IPS-18a (cell line): ENCODE data around the gene IQCH.

Experiments used
- H3K27ac ChIP-seq: one replicate; pipeline ENCODE4 v1.5.1; 2013; ENCODE audit warnings: low read length
- H3K27me3 ChIP-seq: one replicate; pipeline ENCODE4 v1.6.1; 2013; ENCODE audit warnings: mild to moderate bottlenecking, low read length; ENCODE audit not compliant: control insufficient read depth, insufficient read depth
- H3K36me3 ChIP-seq: one replicate; pipeline ENCODE4 v1.6.1; 2013; ENCODE audit warnings: low read depth, low read length; ENCODE audit not compliant: control insufficient read depth
- H3K4me1 ChIP-seq: one replicate; pipeline ENCODE4 v1.6.1; 2013; ENCODE audit warnings: low read depth, low read length; ENCODE audit not compliant: control insufficient read depth
- H3K4me3 ChIP-seq: one replicate; pipeline ENCODE4 v1.5.1; 2013; ENCODE audit warnings: low read length
- H3K9ac ChIP-seq: one replicate; pipeline ENCODE4 v1.6.1; 2013; ENCODE audit warnings: mild to moderate bottlenecking, low read length, moderate library complexity
- H3K9me3 ChIP-seq: one replicate; pipeline ENCODE4 v1.6.1; 2013; ENCODE audit warnings: low read depth, low read length; ENCODE audit not compliant: control insufficient read depth

IQCH gene

DNA sequence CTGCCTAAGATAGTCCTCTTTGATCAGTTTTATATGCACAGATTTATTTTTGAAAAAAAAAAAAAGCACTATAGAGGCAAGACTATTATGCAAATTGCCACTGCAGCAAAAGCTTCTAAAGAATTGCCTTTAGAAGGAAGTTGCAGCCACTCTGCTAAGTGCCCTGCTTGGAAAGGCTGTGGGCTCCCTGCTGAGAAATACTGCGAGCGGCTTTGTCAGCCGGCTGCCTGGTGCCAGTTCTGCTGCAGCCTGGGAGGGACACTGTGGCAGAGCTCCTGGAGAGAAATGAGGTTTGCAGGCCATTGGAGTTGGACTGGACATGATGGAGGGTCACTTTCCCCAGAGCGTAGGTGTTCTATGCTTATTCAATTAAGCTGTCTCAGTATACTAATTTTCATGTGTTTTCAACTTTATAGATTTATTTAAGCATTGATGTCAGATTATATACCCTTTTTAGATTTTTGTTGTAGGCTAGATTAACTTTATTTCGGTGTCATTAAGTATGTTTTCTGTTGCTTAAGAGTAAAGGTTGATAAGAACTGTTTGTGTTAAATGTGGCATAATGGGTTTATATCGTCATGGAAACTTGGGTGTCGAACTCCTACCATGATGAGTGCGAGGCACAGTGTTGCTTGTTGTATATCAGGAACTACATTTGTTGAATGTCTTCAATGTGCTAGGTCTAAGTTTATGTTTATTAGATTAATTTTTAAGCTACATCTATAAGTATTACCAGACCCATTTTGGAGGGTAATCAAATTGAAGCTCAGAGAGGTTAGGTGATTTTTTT lies 294.5 kb downstream of the IQCH start:
- peak overlapping the region; percentile 15 for H3K4me3 ChIP-seq
- no peaks in the 10 kb centered on the region for H3K36me3 ChIP-seq
- H3K9ac ChIP-seq: peak overlapping the region; percentile 9
- peaks cover 23% of the 10 kb centered on the region for H3K4me1 ChIP-seq
- H3K27ac ChIP-seq: no peak overlapping the region
- no peaks in the 10 kb centered on the region for H3K27me3 ChIP-seq
- H3K9me3 ChIP-seq: no peaks in the 10 kb centered on the region

GRCh38 chr15:67549736-67550135 lies 295.1 kb downstream of the IQCH start:
- Histone ChIP-seq H3K9ac (peak overlapping the region; percentile 9), H3K9me3 (no peaks in the 10 kb centered on the region), H3K27me3 (no peaks in the 10 kb centered on the region), H3K36me3 (no peaks in the 10 kb centered on the region), H3K27ac (no peak overlapping the region), H3K4me3 (peak overlapping the region; percentile 15), H3K4me1 (peaks cover 23% of the 10 kb centered on the region)

DNA sequence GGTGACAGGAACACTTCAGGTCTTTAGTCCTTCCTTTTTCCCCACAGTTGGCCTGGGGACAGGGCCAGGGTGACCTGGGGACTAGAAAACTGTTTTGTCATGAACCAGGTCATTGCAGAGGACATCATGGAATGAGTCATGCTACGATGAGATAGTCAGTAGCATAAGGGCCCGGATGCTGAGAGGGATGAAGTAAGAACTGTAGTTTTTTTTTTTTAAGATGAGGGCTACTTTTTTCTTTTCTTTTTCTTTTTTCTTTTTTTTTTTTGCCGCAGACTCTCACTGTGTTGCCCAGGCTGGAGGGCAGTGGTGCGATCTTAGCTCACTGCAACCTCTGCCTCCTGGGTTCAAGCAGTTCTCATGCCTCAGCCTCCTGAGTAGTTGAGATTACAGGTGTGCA lies 295.9 kb downstream of the IQCH start:
- H3K27me3 ChIP-seq: no peaks in the 10 kb centered on the region
- no peak overlapping the region for H3K27ac ChIP-seq
- H3K36me3 ChIP-seq: no peaks in the 10 kb centered on the region
- H3K9me3 ChIP-seq: no peaks in the 10 kb centered on the region
- H3K4me1 ChIP-seq: peaks cover 23% of the 10 kb centered on the region
- no peak overlapping the region for H3K9ac ChIP-seq
- no peak overlapping the region for H3K4me3 ChIP-seq

DNA sequence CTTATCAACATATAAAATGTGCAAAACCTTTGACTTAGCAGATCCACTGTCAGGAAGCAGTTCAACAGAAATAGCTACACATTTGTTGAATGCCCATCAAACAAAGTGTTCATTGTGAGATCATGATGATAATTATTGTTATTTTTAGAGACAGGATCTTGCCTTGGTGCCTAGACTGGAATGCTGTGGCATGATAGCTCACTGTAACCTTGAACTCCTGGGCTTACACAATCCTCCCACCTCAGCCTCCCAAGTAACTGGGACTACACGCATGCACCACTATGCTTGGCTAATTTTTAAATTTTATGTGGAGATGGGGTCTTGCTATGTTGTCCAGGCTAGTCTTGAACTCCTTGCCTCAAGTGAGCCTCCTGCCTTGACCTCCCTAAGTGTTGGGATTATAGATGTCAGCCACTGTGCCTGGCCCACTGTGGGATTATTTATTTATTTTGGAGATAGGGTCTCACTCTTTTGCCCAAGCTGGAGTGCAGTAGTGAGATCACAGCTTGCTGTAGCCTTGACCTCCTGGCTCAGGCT lies 296.7 kb downstream of the IQCH start:
- Histone ChIP-seq H3K27ac (no peak overlapping the region), H3K36me3 (no peaks in the 10 kb centered on the region), H3K9ac (no peak overlapping the region), H3K4me3 (no peak overlapping the region), H3K9me3 (no peaks in the 10 kb centered on the region), H3K4me1 (peaks cover 23% of the 10 kb centered on the region), H3K27me3 (no peaks in the 10 kb centered on the region)
